Keratinocyte (primary cell): ENCODE data around the gene CENPH. TPM values are rescaled to one million over a fixed set of nuclear protein-coding genes. Genes with fewer than 3 reads are reported as not detected.

Experiments used
- DNase-seq: peaks from one replicate; pipeline ENCODE4 v3.0.0-alpha.2; 2011; ENCODE audit warnings: low read depth, missing footprints, low spot score
- FAIRE-seq: peaks from 2 replicates; lab custom pipeline; 2011; peaks lifted over from hg19 to GRCh38; lab: Jason Lieb, UNC
- H2AFZ ChIP-seq: 2 replicates; pipeline ENCODE4 v1.6.0; 2012; ENCODE audit warnings: low read length, control low read depth, inconsistent platforms; ENCODE audit not compliant: control insufficient read depth
- H3K27ac ChIP-seq: 2 replicates; pipeline ENCODE4 v1.5.1; 2011; ENCODE audit warnings: low read length; ENCODE audit not compliant: control insufficient read depth, insufficient read depth
- H3K27me3 ChIP-seq: 3 replicates; pipeline ENCODE4 v1.6.0; 2011; ENCODE audit warnings: low read length; ENCODE audit not compliant: control insufficient read depth, insufficient read depth; ENCODE audit errors: extremely low read depth
- H3K36me3 ChIP-seq, 2 experiments: 2 replicates in 1 of 2; 3 replicates in 1 of 2; pipeline ENCODE4 v1.5.1; 2011; ENCODE audit warnings: low read length in 2 of 2, mild to moderate bottlenecking in 1 of 2; ENCODE audit not compliant: control insufficient read depth in 2 of 2, insufficient read depth in 2 of 2; ENCODE audit errors: extremely low read depth in 1 of 2
- H3K4me1 ChIP-seq: 3 replicates; pipeline ENCODE4 v1.5.1; 2011; ENCODE audit warnings: low read length; ENCODE audit not compliant: control insufficient read depth, insufficient read depth; ENCODE audit errors: extremely low read depth
- H3K4me2 ChIP-seq: 3 replicates; pipeline ENCODE4 v1.6.0; 2011; ENCODE audit warnings: low read depth, low read length; ENCODE audit not compliant: control insufficient read depth, insufficient read depth; ENCODE audit errors: extremely low read depth
- H3K4me3 ChIP-seq, 3 experiments: fragments of 200-600 bp in 1 of 3; sonication (generic) in 1 of 3; 2 replicates in 2 of 3; 3 replicates in 1 of 3; pipeline ENCODE4 v1.5.1; 2011 to 2016; ENCODE audit warnings: low read length in 3 of 3, mild to moderate bottlenecking in 3 of 3, control low read depth in 2 of 3, inconsistent platforms in 1 of 3, low read depth in 1 of 3, mixed read lengths in 1 of 3, mixed run types in 1 of 3, moderate library complexity in 1 of 3; ENCODE audit not compliant: control insufficient read depth in 2 of 3, insufficient read depth in 2 of 3; ENCODE audit errors: extremely low read depth in 1 of 3
- H3K79me2 ChIP-seq: 2 replicates; pipeline ENCODE4 v1.6.0; 2012; ENCODE audit warnings: low read length; ENCODE audit not compliant: control insufficient read depth, insufficient read depth
- H3K9ac ChIP-seq: 3 replicates; pipeline ENCODE4 v1.6.0; 2011; ENCODE audit warnings: low read length; ENCODE audit not compliant: control insufficient read depth, insufficient read depth; ENCODE audit errors: extremely low read depth
- H3K9me1 ChIP-seq: 3 replicates; pipeline ENCODE4 v1.6.0; 2011; ENCODE audit warnings: low read length; ENCODE audit not compliant: control insufficient read depth, insufficient read depth; ENCODE audit errors: extremely low read depth
- H3K9me3 ChIP-seq: 2 replicates; pipeline ENCODE4 v1.5.1; 2012; ENCODE audit warnings: low read depth, low read length; ENCODE audit not compliant: control insufficient read depth
- H4K20me1 ChIP-seq: 3 replicates; pipeline ENCODE4 v1.6.0; 2011; ENCODE audit warnings: low read length; ENCODE audit not compliant: control insufficient read depth, insufficient read depth; ENCODE audit errors: extremely low read depth
- CTCF ChIP-seq, 3 experiments: IDR thresholded peaks in 1 of 3; conservative IDR thresholded peaks in 1 of 3; optimal IDR thresholded peaks in 1 of 3; 2 replicates in 2 of 3; 3 replicates in 1 of 3; pipeline versions ENCODE3 to v1.5.1; 2011; ENCODE audit warnings: low read length in 3 of 3, mild to moderate bottlenecking in 3 of 3, moderate library complexity in 2 of 3, control low read depth in 1 of 3, inconsistent platforms in 1 of 3; ENCODE audit not compliant: insufficient read depth in 2 of 3; ENCODE audit errors: extremely low read depth in 1 of 3
- EZH2 ChIP-seq: IDR thresholded peaks from one replicate; pipeline ENCODE4 v1.6.1; 2012; ENCODE audit warnings: inconsistent platforms, mild to moderate bottlenecking, low read length, moderate library complexity
- dilution Hi-C: fragments of 300-500 bp; cut with MboI; formaldehyde crosslinking; loops from one replicate; pipeline ENCODE4 v1.7.0; 2020; ENCODE audit warnings: low sequenced_read_pairs; ENCODE audit not compliant: extremely low pct_ligation_motif_present
- polyA plus RNA-seq, 5 experiments: library from polyadenylated mRNA; depleted of rRNA in 3 of 5; stranded (reverse) in 3 of 5; stranded (forward) in 1 of 5; unstranded in 1 of 5; fragments of >200 nt; gene quantifications; 1 replicate in 1 of 5; 2 replicates in 3 of 5; 3 replicates in 1 of 5; pipeline versions ENCODE4 v1.2.1 to v1.2.3, GENCODE V29; 2011 to 2012; ENCODE audit warnings: missing spikeins in 2 of 5, low read depth in 1 of 5, low replicate concordance in 1 of 5

The CENPH gene
- polyA plus RNA-seq, 1 donor (not counting 4 experiments of a cell fraction or from before 2014, with no cell fraction given), result 13.4 TPM

- Histone ChIP-seq H3K9me3 (no peaks in the 10 kb centered on the region), H3K36me3 (peaks cover 3 to 4% of the 10 kb centered on the region in 2 experiments), H4K20me1 (no peaks in the 10 kb centered on the region), H3K4me1 (no peaks in the 10 kb centered on the region), H3K4me2 (no peak overlapping the region), H3K9me1 (no peaks in the 10 kb centered on the region), H3K9ac (no peak overlapping the region), H3K79me2 (peaks cover 82% of the 10 kb centered on the region), H3K27me3 (no peaks in the 10 kb centered on the region), H3K4me3 (no peak overlapping the region), H3K27ac (no peak overlapping the region), H2AFZ (no peak overlapping the region)
- no peak for FAIRE-seq
- dilution Hi-C loops, result no loop called here
- TF ChIP-seq CTCF (optimal IDR thresholded peaks at IDR 0.05 in 1 of 3, IDR thresholded peaks at IDR 0.05 in 1 of 3, conservative IDR thresholded peaks at IDR 0.05 in 1 of 3; ENCODE audit: extremely low read depth in 1 of 3, insufficient read depth in 2 of 3, low read length in 3 of 3), result no peak
- no peak for TF ChIP-seq EZH2
- DNase-seq, result no peak
These were observed 58.6 kb downstream of the CENPH start for GRCh38 chr5:69248019-69248418.

DNA sequence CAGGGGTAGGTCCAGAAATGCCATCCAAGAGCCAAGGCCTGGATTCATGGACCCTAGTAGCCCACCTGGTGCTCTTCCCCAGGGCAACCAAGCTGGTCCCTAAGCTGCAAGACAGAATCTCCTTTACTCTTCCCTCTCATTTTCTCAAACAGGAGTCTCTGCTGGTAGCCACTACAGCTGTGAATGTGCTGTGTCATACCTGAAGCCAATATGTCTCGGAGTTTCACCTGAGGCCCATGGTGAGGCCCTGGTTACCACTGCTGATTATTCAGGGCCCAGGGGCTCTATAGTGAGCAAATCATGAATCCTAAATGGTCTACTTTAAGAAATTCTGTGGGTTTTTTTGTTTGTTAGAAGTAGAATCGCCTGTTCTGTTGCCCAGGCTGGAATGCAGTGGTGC, 61.2 kb downstream of the CENPH start:
- Histone ChIP-seq H2AFZ (no peak overlapping the region), H3K27ac (no peak overlapping the region), H4K20me1 (no peaks in the 10 kb centered on the region), H3K27me3 (no peaks in the 10 kb centered on the region), H3K9ac (no peak overlapping the region), H3K9me3 (no peaks in the 10 kb centered on the region), H3K4me3 (no peak overlapping the region), H3K4me1 (no peaks in the 10 kb centered on the region), H3K9me1 (no peaks in the 10 kb centered on the region), H3K79me2 (peaks cover 59% of the 10 kb centered on the region), H3K36me3 (peaks cover 5 to 6% of the 10 kb centered on the region in 2 experiments), H3K4me2 (no peak overlapping the region)
- dilution Hi-C loops, result no loop called here
- TF ChIP-seq EZH2 (no peak), CTCF (optimal IDR thresholded peaks at IDR 0.05 in 1 of 3, IDR thresholded peaks at IDR 0.05 in 1 of 3, conservative IDR thresholded peaks at IDR 0.05 in 1 of 3; ENCODE audit: extremely low read depth in 1 of 3, insufficient read depth in 2 of 3, low read length in 3 of 3) (no peak)
- DNase-seq, result no peak
- no peak for FAIRE-seq
